SKM-1 treated with dmso at 0.1 percent for 144 hours (cell line): ENCODE measurements around the gene PLD4.

Experiments used
- DNase-seq: peaks from one replicate; lab custom pipeline; 2025; ENCODE audit not compliant: unreplicated experiment; lab: John Stamatoyannopoulos, UW

Gene PLD4

DNA sequence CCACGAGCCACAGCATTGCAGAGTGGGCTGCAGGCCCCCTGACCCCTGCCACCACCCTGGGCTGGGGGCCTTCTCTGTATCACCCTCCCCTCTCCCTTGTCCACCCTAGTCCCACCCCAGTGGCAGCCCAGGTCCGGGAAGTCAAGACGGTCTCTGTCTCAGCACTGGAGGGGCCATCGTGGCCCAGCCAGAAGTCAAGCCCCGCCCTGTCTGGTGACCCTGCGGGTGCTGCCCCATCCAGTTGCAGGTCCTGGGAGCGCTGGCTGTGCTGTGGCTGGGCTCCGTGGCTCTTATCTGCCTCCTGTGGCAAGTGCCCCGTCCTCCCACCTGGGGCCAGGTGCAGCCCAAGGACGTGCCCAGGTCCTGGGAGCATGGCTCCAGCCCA lies 2.7 kb downstream of the PLD4 start:
- no peak for DNase-seq

DNA sequence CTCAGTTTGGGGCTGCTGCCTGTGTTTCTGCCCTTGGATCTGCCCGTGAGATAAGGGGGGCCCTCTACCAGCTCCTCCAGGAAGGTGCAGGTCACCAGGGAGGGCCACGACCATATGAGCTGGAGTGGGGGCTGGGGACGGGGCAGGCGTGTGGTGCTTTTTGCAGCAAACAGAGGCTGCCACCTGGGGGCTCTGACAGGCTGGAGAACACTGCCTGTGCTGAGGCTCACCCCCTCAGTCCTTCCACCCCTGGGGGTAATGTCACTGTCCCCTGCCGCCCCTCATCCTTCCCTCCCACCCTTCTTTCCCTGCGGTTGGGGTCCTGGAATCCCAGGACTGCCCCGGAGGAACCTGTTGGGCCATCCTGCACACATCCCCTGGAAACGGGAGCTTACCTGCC lies 3.2 kb downstream of the PLD4 start:
- no peak for DNase-seq

DNA sequence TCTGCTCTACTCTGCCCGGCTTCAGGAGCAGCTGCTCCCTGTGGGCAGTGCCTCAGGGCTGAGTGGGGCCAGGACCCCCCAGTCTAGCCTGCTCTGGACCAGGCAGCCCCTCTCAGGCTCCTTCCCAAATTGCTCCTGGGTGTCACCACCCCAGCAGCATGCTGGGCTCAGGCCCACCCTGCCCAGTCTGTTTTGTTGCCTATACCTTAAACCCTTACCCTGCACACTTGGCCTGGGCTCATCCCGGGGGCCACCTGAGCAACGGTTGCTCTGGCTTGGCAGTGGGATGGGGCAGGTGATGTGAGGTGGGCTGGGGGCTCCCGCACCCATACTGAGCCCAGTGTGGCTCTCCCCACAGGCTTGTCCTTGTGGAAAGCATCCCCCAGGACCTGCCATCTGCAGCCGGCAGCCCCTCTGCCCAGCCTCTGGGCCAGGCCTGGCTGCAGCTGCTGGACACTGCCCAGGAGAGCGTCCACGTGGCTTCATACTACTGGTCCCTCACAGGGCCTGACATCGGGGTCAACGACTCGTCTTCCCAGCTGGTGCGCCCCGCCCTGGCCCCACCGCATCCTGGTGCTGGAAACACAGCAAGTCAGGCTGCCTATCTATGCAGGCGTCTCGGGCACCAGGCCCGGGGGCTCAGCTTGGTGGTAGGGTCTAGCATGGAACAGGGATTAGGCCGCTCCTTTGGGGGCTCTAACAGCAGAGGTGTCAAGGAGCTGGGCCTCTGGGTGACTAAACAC lies 3.9 kb downstream of the PLD4 start:
- DNase-seq = no peak

DNA sequence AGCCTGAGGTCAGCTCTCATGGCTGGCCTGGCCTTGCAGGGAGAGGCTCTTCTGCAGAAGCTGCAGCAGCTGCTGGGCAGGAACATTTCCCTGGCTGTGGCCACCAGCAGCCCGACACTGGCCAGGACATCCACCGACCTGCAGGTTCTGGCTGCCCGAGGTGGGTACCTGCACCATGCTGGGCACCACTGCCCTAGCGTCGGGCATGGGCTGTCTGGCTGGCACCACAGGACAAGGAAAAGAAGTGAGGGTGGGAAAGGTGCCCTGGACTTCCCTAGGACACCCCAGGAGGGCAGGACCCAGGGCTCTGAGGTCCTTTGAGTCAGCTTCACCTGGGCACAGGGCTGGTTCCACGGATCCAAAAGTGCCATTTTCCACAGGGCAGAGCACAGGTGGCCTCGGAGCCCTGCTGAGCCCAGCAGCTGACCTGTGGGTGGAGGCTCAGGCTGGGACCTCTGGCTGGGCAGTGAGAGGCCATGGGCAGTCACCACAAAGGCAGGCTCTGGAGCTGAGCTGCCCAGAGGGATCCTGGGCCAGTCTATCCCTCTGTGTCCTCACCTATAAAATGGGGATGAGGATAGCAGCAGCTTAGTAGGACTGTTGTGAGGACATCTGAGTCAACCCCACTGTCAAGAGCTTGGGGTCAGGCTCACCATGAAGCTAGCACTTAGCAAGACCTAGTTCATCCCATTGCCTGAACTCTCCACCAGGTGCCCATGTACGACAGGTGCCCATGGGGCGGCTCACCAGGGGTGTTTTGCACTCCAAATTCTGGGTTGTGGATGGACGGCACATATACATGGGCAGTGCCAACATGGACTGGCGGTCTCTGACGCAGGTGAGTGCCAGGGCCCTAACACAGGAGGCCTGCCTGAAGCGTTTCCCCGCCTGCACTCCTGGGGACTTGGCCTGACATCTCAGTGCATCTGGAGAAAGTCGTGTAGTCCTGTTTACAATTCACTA lies 4.9 kb downstream of the PLD4 start:
- DNase-seq = no peak

DNA sequence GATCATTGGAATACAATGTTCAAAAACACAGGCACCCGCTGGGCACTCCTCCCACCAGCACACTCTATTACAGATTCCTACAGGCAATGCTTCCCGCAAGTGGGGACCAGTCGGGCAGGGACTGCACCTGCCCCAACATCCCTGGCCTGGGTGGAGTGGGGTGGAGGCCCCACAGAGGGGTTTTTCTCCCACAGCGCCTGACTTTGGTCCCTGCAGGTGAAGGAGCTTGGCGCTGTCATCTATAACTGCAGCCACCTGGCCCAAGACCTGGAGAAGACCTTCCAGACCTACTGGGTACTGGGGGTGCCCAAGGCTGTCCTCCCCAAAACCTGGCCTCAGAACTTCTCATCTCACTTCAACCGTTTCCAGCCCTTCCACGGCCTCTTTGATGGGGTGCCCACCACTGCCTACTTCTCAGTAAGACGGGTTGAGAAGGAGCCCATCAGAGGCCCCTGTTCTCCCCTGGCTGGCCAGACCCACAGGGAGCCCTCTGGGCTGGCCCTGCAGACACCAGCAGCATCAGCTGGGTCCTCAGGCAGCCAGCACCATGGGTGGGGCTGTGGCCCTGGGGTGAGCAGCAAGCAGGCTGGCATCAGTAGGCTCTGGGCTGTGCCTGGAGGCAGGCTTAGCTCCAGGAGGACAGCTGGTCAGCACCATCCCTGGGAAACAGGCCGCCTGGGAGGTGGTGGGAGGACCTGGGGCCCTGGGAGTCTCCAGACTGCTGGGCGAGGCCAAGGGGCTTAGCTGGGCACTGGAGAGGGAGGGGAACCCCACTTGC lies 6.0 kb downstream of the PLD4 start:
- no peak for DNase-seq

DNA sequence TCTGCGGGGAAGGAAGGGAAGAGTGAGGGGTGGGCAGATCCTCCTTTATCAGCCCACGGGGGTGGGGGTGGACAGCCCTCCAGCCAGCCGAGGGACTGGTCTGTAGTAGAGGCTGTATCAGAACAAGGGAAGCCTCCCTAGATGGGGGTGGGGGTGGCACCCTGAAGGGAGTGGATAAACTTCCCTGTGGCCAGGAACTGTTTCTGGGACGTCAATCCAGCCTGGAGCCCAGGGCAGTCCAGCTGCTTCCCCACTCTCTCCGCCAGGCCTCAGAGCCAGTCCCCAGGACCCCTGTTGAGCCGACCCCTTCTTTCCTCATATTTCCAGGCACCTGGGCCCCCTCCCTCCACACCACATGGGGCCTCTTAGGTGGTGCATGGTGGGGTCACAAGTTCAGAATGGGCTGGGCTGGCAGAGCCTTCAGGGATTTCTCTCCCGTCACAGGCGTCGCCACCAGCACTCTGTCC lies 6.7 kb downstream of the PLD4 start:
- DNase-seq = no peak

DNA sequence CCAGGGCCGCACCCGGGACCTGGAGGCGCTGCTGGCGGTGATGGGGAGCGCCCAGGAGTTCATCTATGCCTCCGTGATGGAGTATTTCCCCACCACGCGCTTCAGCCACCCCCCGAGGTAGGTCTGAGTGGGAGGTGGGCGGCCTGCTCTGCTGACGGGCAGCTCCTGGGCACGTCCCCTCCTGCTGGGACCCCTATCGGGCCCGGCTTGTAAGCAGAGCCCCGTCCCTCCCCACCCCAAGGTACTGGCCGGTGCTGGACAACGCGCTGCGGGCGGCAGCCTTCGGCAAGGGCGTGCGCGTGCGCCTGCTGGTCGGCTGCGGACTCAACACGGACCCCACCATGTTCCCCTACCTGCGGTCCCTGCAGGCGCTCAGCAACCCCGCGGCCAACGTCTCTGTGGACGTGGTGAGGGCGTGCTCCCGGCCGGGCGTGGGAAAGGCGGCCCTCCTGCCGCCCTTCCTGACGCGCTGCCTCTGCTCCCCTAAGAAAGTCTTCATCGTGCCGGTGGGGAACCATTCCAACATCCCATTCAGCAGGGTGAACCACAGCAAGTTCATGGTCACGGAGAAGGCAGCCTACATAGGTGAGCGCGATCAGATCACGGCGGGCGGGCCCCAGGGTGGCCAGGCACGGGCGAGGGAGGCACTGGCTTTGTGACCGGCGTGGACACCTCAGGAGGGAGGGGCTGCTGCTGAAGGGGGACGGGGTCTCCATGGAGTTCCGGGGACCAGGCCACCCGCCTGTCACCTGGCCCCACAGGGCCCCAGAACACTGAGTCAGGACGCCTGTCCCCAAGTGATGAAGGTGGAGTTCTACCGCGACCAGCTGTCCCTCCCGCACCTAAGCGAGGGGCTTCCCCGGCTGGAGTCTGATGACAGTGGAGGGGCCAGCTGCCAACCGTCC lies 7.3 kb downstream of the PLD4 start:
- no peak for DNase-seq

DNA sequence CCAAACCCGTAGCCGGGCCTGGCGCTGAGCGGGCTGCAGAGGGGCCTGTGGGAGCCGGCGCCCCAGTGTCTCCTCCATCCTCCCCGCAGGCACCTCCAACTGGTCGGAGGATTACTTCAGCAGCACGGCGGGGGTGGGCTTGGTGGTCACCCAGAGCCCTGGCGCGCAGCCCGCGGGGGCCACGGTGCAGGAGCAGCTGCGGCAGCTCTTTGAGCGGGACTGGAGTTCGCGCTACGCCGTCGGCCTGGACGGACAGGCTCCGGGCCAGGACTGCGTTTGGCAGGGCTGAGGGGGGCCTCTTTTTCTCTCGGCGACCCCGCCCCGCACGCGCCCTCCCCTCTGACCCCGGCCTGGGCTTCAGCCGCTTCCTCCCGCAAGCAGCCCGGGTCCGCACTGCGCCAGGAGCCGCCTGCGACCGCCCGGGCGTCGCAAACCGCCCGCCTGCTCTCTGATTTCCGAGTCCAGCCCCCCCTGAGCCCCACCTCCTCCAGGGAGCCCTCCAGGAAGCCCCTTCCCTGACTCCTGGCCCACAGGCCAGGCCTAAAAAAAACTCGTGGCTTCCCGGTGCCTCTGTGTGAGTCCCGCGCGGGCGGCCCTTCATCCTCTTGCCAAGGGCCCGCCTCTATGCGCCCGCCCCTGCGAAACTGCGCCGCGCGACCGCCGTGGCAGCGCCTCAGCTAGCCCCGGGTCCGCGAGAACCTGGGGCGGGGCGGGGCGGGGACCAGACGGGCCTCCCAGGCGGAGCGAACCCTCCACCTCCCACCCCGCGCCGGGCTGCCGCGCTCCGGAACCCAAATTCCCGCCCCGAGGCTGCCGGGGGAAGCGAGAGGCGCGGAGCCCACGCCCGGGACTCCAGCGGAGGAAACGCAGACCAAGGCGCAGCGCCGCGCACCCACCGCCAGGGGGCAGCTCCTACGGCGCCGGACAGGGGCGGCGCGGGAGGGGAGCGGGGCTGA lies 8.3 kb downstream of the PLD4 start:
- DNase-seq = peak; percentile 5

DNA sequence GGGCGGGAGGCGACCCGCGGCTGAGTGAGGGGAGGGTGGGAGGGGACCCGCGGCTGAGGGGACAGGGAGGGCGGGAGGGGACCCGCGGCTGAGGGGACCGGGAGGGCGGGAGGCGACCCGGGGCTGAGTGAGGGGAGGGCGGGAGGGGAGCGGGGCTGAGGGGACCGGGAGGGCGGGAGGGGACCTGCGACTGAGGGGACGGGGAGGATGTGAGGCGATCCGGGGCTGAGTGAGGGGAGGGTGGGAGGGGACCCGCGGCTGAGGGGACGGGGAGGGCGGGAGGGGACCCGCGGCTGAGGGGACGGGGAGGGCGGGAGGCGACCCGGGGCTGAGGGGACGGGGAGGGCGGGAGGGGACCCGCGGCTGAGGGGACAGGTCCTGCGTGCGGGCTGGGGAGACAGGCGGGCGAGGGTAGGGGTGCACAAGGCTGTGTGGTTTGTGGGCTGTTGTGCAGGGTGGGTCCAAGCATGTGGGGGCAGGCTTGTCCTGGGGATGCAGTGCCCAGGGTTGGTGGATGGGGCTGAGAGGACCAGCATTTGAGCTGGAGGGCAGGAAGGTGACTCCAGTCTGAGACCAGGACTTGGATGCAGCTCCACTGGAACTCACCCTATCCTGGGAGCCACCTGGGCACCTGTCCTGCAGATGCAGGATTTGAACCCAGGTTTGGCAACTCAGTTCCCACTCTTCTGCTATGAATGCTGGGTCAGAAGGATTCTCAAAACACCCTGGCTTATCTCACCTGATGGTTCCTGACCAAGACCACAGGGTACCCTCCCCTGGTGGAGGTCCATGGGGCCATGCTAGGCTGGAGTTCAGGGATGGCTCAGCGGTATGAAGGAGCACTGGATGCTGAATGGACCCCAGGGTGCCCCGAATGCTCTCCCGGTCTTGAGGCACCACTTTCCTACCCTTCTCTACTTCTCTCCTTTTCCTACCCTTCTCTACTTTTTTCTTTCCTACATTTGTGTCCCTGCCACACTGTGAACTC lies 9.4 kb downstream of the PLD4 start:
- no peak for DNase-seq

DNA sequence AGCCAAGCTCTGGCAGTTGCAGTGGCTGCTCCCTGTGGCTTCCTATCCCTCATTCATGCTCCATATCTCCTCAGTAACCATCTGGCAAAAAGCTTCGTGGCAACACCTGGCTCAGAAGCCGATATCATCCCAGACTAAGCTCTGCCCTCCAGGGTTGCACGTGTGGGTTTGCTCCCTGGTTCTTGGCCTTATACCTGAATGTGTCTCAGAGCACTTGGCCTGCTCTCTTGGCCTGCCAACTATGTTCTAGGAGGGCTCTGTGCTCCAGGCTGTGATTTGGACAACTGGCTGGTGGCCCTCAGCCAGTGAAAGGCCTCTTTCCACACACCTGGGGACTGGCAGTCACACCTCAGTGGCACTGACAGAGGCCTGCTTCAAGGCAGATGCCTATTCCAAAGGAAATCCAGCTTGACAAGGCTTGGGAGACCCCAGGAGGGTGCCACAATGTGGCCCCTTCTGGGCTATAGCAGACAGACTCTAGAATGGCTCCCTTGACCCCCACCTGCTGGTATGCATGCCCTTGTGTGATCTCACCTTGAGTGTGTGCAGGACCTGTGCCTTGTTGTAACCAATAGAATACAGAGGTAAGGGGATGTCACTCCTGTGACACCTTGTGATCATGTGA lies 10.5 kb downstream of the PLD4 start:
- no peak for DNase-seq

DNA sequence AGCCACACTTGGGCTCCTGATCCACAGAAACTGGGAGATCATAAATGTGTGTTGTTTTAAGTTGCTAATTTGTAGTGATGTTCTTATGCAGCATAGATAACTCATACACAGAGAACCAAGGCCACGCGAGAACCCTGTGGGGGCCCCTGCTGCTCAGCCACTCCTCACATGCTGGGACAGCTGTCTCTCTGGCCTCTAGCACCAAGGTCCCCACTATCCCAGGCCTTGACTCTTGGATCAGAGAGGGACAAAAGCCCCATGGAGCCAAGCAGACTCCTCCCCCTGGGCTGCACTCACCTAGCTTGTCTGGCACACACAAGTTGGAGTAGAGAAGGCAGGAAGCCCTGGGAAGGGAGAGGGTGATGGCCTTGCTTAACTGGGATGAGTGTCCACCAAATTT lies 11.3 kb downstream of the PLD4 start:
- DNase-seq = no peak

DNA sequence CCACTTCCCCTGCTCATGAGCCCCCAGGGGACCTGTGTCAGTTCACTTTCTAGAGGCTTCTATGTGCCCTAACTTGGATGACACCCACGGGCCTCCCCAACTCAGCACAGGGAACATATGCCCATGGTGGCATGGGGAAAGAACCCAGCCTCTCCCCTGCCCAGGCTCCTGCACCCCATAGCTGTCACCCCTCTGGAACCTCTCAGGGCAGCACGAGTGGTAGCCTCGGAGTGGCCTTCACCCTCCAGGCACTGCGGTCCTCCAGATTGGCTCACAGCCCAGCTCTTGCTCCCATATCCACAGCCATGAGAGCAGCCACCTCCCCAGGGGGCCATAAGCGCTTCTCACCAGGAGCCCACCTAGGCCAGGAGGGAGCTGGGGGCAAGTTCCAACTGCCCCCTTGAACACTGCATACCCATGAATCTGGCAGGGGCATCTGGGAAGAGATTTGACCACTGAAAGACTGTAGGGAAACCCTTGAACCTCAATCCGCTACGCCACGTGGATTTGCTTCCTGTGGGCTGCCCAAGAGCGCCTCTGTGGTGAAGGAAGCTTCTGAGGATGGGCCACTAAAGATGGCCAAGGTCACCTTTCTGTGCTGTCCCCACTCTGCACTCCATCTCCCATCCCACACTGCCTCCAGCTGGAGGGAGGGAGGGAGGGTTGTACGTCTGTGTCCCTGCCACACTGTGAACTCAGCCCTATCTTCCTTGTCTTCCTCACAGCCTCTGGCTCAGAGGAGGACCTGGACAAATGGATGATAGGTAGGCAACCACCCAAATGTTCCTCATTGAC lies 11.9 kb downstream of the PLD4 start:
- no peak for DNase-seq

DNA sequence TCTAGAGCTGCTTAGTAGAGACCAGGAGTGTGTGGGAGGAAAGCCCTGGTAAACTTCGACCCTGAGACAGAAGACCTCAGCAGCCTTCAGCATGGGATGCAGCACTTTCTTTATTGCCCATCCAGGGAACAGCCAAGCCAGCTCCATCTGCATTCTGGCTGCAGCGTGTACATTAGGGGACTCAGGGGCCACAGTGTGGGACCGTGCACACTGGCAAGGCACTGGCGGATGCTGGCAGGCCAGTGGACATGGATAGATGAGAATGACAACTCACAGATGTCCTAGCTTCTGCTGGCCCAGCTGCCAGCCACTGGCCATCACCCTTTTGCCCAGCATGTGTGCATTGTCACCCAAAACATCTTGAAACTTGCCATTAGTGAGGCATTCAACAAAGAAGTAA lies 12.5 kb downstream of the PLD4 start:
- no peak for DNase-seq

DNA sequence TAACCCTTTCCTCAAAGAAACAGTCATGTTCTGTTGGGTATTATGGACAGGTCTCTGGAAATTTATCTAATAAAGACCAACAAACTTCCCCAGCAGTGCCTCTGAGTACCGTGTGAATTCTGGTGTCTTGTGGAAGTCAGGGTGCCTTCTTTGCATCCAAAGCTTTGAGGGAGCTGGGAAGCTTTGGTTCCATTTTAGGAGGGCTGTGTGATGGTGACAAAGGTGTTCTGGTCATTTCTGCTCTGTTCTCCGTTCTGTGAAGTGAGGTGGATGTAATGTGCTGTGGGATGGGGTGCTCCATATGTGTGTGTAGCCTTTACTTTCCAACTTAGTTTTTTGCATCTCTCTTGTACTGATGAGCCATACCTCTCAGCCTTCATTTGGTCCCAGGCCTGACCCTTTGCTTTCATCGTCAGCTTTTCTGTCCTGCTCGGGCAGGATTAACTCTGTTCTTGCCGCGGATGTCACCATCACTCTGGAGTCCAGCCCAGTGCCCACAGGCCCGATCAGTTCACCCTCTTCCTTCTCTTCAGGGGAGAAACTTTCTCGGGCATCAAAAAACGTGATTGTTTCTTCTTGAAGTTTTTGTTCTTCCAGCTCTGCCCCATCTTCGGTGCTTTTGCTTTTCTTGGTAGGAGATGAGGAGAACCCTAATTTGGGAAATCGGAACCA lies 13.2 kb downstream of the PLD4 start:
- DNase-seq = no peak

DNA sequence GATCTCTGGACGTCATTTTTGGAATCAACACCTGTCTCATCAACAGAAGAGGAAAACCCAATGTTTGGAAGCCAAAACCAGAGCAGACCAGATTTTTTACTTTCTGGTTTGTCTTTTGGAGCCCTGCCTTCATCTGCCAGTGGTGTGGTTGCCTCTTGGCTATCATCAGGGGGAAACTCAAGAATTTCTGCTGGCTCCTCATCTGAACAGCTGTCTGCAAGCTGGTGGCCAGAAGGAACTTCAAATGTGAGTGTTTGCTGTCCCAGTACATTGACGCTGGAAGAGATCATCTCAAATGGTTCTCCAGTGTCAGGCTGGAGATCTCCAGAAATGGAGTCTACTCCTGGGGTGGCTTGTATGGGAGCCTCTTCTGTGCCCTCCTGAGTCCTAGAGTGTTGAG lies 13.8 kb downstream of the PLD4 start:
- DNase-seq = no peak

DNA sequence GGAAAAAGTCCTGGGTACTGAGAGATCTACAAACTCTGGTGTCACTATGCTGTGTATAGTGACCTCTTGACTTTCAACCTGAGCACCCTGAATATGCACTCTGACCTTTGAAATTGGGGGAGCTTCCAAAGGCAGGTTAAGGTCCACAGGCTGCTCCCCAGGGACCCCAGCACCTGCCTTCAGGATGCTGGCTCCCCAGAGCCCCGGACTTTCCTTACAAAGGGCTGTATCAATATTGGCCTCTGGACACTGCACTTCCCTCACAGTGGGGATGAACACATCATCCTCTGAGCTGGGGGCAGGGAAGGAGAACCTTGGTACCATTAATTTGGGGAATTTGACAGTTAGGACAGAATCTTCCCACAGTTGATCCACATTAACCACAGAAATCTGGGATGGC lies 14.3 kb downstream of the PLD4 start:
- no peak for DNase-seq
